Superior temporal gyrus (tissue), 1 donor: ENCODE measurements around the gene MESD.
A peak's percentile ranks its signal among the peaks of the same experiment; 100 is the strongest.

Experiments used
- DNase-seq: peaks from one replicate; pipeline ENCODE4 v3.0.0-alpha.2; 2016; ENCODE audit errors: extremely low spot score

MESD gene

DNA sequence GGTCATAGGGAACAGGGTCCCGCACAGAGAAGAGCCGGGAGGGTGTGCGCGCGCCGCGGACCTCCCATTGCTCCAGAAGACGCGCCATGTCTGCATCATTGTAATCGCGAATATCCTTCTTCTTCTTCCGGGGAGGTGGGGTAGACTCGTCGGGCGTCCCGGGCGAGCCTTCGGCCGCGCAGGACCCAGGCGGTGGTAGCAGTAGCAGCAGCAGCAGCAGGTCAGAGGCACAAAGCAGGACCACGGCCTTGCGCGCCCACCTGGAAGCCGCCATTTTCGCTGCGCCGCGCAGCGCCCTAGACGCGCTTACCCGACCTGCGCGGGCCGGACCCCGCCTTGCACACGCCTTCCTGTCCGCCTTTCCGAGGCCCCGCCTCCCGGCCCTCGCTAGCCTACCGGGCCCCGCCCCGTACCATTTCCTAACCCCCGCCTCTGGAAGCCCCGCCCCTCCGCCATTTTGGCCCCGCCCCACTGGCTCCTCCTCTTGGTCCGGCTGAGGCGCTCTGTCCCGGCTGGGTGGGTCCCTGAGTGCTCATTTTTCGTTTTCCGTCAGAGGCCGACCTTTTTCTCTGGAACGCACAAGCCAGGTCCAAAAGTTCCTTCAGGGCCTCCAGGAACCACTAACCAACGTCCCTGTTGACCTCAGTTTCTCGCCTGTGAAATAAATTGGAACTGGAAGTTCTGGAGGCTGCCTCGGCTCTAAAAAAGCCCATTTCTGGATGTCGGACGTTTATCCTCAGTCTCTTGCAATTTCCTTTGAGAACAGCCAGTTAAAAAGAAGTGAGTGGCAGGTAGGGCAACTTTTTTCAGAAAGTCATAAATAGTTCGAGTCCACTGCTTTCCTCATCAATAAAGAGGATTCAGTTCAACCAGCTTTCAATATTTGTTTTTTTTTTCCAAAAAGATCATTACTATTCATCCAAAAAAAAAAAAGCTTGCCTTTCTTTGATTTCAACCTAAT is at the start of gene MESD:
Gene MESD (minus strand): TSS at position 302 of the 961 bp plus-strand sequence. CDS start 28 bp downstream, at position 274.
- DNase-seq = peak; percentile 93

DNA sequence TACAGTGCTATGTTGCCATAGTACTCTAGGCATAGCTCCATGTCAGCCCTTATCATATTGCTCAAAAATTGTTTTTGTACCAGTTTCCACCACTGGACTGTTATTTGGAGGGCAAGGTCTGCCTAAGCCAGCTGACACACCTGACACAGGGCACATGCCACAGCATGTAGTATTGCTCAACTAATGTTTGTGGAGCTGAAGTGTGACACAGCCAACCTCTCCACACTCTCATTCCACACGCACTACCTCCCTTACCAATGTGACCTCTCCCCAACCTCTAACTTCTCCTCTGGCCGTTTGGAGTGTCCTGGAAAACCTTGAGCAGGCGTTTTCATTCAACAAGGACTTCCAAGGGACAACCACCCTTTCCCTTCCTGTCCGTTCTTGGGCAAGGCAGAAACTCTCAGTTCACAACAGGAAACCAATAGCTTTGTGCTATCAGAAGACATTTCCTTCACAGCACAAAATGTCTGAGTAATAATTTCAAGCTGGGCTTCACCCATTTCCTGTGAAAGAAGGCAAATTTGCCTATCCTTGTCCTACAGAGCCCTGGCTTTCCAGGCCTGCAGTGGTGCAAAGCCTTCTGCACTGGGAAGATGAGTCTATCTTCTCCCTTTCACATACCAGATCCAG is 49.5 kb upstream of the MESD start:
- no peak for DNase-seq

DNA sequence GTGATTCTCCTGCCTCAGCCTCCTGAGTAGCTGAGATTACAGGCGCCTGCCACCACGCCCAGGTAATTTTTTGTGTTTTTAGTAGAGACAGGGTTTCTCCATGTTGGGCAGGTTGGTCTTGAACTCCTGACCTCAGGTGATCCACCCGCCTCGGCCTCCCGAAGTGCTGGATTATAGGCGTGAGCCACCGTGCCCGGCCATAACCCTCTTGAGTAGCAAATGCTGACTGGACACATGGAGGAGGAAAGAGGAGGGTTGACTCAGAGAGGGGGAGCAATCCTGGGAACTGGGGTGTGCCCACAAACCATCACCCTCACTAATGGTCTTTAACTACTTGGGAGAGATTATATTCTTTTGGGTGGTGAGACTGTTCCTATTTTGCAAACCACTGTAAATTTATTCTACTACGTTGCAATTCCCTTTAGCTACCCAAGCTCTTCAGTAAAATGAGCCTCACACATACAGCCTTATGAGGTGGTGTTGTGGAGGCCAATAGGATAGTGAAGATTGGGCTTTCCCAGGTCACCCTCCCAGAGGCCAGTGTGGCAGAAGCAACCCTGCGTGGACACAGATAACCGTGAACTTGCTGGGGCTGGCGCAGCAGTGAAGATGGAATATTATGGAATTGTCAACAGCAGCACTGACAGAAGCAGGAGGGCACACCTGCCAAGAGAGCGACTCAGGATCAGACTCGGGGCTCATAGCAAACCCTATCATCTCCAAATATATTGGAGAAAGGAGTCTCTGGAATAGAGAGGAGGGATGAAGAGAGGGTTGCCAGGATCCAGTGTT is 48.5 kb upstream of the MESD start:
- DNase-seq = no peak

DNA sequence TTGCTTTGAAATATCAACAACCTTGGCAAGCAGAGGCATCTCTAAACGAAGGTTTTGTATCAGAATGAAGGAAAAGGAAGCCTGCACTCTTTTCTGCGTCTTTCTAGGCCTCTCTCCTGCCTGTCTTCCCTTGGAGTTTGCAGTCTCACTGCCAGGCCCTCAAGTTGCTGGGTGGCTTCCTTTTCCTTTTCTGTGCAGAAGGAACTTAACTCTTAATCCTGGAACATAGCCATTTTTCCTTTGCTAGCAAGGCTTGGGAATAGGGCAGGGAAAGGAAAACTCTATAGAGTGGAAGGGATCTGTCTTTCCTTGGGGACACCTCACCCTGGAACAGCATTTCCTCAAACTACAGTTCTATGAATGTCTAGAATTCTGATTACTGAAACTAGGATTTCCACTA is 43.9 kb upstream of the MESD start:
- no peak for DNase-seq

DNA sequence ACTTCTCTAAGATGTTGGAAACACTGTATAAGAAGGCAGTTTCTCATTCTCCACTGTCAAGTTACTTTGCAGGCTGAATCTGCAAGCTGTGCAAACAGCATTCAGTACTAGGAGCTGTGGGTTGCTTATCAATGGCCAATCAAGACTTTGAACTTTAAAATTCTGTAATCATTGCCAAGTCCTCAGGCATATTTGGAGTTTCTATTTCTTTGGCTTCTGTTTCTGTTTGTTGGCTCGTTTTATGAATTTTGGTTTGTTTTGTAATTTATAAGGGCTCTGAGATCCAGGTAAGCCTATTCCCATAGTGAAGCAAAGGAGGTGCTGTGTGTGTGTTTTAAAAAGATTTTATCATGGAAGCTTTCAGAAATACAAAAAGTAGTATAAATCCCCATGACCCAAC is 43.2 kb upstream of the MESD start:
- DNase-seq = no peak

DNA sequence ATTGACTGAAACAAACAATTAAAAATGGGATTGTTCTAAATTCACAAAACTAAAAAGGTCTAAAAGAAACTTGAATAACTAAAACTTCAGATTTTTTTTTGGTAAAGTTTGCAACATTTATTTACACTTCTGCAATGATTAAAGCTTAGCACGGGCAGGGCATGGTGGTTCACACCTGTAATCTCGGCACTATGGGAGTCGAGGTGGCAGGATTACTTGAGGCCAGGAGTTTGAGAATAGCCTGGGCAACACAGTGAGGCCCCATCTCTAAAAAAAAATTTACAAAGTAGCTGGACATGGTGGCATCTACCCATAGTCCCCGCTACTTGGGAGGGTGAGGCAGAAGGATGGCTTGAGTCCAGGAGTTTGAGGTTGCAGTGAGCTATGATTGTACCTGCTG is 42.7 kb upstream of the MESD start:
- DNase-seq = no peak

DNA sequence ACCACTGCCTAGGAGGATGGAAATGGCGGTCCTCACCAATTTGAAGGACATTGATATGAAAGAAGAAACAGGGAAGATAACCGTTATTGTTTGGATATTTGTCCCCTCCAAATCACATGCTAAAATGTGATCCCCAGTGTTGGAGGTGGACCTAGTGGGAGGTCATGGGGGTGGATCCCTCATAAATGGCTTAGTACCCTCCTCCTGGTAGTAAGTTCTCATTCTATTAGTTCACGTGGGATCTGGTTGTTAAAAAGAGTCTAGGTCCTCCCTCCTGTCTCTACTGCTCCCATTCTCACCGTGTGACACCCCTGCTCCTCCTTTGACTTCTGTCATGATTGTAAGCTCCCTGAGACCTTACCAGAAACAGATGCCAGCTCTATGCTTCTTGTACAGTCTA is 41.6 kb upstream of the MESD start:
- no peak for DNase-seq

DNA sequence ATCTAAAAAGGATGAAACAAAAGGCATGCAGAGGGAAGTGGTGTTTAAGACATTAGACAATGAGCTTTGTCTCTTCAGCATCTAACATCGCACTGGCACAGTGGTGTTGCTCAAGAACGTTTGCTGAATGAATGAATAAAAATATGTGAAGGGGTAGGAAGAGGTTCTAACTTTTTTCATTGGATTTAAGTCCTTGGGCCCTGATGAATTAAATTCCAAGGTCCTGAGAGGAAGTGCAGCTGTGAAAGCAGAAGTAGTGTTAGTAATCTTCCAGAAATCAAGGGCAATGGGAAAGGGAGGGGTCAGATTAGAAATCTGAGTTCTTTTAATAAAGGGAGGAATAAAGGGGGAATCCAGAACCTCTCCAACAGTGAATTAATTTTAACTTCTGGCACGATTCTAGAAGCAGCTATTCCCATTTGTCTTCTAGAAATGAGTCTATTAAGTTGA is 40.7 kb upstream of the MESD start:
- DNase-seq = no peak

DNA sequence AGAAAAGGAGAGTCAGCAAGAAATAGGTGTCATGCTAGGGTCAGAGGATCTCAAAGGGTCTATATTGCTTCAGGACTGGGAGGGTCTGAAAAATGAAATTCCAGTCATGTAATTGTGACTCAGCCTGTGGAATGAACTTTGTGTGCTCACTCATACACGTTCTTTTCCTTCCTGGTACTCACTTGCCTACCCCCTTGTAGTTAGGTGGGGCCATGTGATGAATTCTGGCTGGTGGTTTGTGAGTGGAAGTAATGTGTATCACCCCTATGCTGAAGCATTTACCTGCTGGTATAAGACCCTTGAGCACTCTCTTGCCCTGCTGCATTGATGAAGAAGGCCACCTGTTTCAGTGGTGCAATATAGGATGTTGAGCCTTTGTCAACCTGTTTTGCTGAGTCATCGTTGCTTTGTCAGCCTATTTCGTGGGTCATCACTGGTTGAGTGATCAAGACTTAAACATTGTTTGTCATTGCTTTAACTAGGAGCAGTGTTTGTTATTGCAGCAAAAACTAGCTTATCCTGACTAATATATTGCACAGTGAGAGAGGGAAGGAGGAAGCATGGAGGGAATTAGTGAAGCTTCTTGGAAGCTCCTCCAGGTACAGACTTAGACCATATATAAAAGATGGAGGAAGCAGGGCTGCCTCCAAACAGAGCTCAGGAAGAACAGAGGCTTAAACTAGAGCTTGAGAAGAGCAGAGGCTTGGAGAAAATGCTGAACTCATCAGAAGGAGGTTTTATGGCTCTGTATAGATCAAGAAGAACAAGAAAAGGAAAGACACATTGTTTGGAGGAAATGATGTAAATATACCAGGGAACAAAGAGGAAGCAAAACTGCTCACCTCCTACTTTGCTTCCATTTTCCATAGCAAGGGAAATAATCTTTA is 40.0 kb upstream of the MESD start:
- no peak for DNase-seq

DNA sequence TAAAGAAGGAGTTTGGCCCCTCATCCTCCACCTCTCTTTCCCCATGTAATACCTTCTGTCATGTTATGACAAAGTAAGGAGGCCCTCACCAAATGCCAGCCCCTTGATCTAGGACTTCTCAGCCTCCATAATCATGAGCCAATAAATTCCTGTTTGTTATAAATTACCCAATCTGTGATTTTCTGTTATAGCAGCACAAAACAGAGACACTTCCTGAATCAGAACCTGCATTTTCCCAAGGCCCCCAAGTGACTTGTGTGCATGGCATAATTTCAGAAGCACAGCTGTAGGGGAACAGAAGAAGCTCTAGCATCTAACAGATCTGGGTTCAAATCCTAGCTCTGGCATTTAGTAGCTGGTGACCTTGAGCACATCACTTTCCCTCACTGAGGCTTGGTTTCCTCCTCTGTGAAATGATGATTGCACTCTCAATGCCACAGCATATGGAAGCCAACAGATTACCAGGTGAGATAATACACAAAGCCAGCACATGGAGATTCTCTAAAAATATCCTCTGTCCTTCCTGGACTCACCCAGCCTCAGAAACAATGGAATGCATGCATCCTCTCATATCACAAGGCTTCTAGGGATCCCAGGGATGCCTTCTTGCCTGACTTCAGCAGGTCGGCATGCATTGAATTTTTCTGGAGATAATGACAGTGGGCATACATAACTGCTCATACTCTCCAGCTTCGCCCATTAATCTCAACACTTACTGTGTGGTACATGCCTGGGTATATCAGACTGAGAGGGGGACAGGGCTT is 37.4 kb upstream of the MESD start:
- DNase-seq = no peak

DNA sequence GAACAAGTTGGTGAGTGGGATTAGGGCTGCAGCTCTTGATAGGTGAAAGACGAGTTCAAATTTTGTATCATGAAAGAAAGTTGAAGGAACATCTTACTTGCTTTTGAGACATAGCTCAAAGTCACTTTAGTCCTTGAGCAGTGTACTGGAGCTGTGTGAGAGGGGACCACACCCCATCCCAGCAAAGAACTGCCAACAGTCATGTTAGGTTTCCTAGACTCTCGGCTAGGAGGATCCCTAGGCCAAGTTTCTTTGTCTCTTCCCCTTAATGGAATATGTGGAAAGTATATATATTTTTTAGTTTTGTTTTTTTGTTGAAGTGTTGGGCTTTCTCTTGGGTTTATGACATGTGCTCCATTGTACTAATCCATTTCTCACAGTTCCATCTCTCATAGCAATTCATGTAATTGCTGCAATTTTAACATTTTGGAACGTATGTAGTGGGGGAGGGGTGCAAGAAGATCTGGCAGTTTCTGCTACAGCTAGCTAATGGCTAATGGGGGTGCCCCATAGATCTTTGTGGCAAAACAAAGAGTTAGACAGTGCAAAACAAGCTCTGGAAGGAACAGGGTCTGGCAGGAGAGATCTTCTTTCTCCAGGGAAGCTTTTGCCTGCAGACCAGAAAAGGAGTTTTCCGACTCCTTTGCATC is 36.2 kb upstream of the MESD start:
- DNase-seq = no peak

DNA sequence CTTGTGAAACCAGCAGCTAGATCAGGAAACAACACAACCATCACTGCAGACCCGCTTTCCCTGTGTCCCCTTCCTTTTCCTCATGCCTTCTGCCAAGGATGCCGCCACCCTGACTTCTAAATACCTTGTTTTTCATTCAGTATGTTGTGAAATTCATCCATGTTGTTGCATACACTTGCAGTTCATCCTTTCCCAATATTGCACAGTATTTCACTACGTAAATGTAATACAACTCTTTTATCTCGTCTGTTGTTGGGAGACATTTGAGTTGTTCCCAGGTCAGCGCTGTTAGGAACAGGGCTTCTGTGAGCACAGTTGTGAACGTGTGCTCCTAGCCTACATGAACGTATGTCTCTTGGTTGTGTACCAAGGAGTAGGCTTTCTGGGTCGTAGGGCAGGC is 35.3 kb upstream of the MESD start:
- no peak for DNase-seq

DNA sequence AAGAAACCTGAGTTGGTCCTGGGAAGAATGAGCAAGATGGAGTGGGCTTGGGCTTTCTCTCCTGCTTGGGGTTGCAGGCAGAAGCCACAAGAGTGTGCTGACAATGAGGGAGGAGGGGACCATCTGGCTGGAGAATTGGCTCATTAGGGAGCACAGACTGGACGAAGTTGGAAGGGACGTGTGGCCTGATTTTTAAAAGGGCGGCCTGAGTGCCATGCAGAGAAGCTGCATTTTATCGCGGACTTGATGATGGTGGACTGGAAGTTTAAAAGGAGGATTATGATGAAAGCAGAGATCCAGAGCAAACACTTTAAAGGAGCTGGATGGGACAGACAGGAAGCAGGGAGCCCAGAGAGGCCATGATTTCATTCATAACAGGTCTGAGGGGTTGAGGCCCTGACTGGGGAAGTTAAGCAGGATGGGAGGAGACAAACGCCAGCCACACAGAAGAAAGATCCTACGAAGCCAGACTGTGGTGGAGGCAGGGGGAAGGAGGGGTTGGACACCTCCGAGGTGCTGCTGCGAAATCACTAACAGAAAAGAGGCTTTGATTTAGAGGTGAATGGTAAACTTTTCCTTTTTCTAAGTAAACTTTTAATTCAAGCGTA is 34.8 kb upstream of the MESD start:
- no peak for DNase-seq

DNA sequence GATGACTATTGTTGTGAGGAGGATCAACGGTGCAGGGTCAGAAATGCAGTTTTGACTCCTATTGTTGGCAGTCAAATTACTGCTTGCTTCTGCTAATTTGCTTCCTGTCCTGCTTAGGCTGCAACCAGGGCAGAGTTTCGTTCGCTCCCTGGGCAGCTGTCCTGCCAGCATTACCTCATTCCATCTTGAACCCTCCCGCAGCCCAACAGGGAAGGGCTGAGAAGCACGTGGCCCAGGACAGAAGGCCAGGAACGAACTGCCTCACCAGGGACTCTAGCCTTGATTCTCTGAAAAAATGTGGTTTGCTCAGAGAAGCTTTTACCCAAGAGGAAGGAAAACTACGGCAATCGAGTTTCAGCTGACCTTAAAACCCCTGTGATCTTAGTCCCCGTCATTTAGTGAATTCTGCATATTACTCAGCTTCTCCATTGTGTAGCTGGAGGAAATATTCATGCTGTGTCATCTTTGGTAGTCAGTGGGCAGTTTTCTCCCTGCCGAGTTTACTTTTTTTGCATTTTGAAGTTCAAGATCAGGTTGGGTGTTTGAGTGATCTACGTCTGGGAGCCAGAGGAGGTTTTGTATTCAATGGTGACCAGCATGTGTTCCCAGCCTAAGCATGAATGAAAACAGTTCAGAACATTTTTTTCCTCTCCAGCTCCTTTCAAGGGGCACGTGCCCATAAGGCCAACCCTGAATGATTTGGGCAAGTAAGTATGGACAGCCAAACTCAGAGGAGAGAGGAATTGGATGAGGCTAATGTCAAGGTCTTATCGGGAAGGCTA is 34.1 kb upstream of the MESD start:
- DNase-seq = no peak

DNA sequence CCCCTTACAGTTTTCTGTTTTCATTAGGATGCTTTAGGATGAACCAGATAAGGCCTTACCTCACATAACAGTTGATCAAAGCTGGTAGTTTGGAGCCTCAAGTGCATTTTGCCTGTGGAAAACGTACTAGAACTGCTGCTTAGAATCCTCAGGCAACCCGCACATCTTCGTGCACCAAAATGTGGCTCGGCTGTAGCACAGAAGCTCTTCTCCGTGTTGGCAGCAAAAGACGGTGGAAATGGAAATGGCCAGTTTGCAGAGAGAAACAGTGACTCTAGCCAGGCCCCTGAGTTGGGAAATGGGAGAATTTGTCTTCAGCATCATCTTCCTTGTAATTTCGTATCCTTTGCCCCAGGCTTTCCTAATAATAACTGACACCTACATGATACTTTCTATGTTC is 31.7 kb upstream of the MESD start:
- no peak for DNase-seq

DNA sequence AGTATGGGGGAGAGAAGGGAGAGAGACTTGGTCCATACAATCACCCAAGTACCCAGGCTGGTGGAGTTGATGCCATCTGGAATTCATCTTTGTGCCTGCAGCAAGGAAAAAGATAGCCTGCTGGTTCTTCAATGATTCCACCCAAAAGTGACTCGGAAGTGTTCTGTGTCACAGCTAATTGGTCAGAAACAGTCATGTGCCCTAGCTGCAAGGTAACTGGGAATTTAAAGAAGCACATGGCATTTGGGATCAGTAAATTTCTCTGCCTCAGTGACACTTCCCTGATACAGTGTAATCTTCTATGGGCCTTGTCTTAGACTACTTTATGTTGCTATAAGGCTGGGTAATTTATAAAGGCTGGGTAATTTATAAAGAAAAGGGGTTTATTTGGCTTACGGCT is 28.6 kb upstream of the MESD start:
- DNase-seq = no peak

DNA sequence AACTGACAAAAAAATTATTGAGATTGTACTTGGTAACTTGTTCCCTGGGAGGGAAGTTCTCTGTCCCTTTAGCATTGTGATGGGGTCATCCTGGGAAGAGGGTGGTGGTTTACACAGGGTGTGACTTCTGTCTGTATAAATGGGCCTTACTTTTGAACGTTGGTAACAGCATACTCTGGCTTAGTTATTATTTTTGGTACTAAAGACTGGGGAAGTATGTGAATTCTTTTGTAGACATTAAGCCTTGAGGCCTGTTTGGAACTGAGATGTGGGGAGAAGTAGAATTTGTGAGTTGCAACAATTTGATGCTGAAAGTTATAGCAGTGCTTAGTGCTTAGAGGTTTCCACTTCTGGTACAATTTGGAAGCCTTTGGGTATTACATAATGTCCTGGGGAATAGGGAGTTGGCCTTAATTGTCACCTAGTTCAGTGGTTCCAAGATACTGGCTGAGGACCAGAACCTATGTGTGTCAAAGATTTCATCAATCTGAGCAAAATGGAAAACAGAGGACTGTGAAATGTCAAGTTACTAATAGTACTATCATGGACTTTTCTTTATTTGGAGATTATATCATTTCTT is 27.0 kb upstream of the MESD start:
- DNase-seq = no peak
